Middle frontal gyrus (tissue), 1 donor: ENCODE results near the gene OXCT2.

Experiments
- DNase-seq: peaks from one replicate; pipeline ENCODE4 v3.0.0-alpha.2; 2015; ENCODE audit warnings: low spot score; ENCODE audit errors: extremely low spot score

The OXCT2 gene

GRCh38 chr1:39737546-39738169, 33.5 kb downstream of the OXCT2 start:
- no peak for DNase-seq

GRCh38 chr1:39735731-39736130, 35.4 kb downstream of the OXCT2 start:
- no peak for DNase-seq

GRCh38 chr1:39733161-39733560, 38.0 kb downstream of the OXCT2 start:
- peak; percentile 29 for DNase-seq

GRCh38 chr1:39732730-39733129, 38.4 kb downstream of the OXCT2 start:
- no peak for DNase-seq

- no peak for DNase-seq
These were observed 41.3 kb downstream of the OXCT2 start for GRCh38 chr1:39729842-39730241.

- DNase-seq, result no peak
These were observed 42.1 kb downstream of the OXCT2 start for GRCh38 chr1:39729030-39729429.

- DNase-seq, result no peak
These were observed 43.2 kb downstream of the OXCT2 start for GRCh38 chr1:39727932-39728317.

- no peak for DNase-seq
These were observed 43.8 kb downstream of the OXCT2 start for GRCh38 chr1:39727221-39727931.

GRCh38 chr1:39726600-39726999, 44.5 kb downstream of the OXCT2 start:
- DNase-seq, result no peak

GRCh38 chr1:39722495-39722894, 48.7 kb downstream of the OXCT2 start:
- DNase-seq, result no peak

GRCh38 chr1:39721664-39722063, 49.5 kb downstream of the OXCT2 start:
- no peak for DNase-seq

- DNase-seq, result peak; percentile 42
These were observed 50.8 kb downstream of the OXCT2 start for GRCh38 chr1:39720094-39720999.
